ENCODE data around the gene EPS8L3. TPM values are rescaled to one million over a fixed set of nuclear protein-coding genes. Genes with fewer than 3 reads are reported as not detected.

Gene EPS8L3
- total and polyA plus RNA-seq, 9 of the 15 experiments (the other 6 are each of a cell fraction or from before 2014, with no cell fraction given): 0.09 to 0.42 (median 0.14) TPM; not detected in 5

DNA sequence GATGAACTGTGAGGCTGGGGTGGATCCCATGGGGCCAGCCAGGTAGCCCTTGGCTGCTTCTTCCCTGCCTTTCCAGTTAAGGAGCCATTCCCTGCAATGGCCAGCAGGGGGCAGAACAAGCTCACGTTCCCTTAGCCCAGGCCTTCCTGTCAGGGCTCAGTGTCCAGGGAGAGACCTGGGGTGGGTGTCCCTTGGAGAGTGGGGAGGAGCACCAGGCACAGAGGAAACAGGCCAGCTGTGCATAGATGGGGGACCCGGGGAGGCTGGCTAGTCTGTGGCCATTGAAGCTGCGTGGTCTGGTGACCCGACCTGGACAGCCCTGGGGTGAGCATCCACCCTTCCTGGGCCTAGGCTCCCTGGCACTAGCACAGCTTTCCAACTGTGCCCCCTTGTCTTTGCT lies 13.2 kb upstream of the EPS8L3 start (continued):
- no peak for TF ChIP-seq EGR1 (conservative IDR thresholded peaks at IDR 0.05)
- TF ChIP-seq DDX20 (tag; IDR thresholded peaks at IDR 0.05; ENCODE audit: low read depth): no peak
- no peak for TF ChIP-seq PATZ1 (CRISPR knock-in tag; IDR thresholded peaks at IDR 0.05; ENCODE audit: borderline replicate concordance)
- TF ChIP-seq, protein P1, sequence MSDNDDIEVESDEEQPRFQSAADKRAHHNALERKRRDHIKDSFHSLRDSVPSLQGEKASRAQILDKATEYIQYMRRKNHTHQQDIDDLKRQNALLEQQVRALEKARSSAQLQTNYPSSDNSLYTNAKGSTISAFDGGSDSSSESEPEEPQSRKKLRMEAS (CRISPR knock-in tag; IDR thresholded peaks at IDR 0.05): no peak
- no peak for TF ChIP-seq KAT2B (IDR thresholded peaks at IDR 0.05; ENCODE audit: low read depth, low read length)
- no peak for TF ChIP-seq ARNT (IDR thresholded peaks at IDR 0.05)
- TF ChIP-seq RREB1 (CRISPR knock-in tag; IDR thresholded peaks at IDR 0.05): peak; percentile 92
- no peak for TF ChIP-seq FOXK2 (conservative IDR thresholded peaks at IDR 0.05 in 1 of 2, IDR thresholded peaks at IDR 0.05 in 1 of 2; ENCODE audit: low read depth in 2 of 2)
- TF ChIP-seq WHSC1 (IDR thresholded peaks at IDR 0.05; ENCODE audit: low read length): no peak
- no peak for TF ChIP-seq ZBTB8A (IDR thresholded peaks at IDR 0.05; ENCODE audit: partially characterized antibody)
- peak; percentile 59 for TF ChIP-seq SP1 (CRISPR knock-in tag; IDR thresholded peaks at IDR 0.05)
- TF ChIP-seq ZKSCAN1 (IDR thresholded peaks at IDR 0.05; ENCODE audit: low read depth, low read length): peak; percentile 59
- TF ChIP-seq TRIM25 (IDR thresholded peaks at IDR 0.05; ENCODE audit: borderline replicate concordance): no peak
- peak; percentile 71 for TF ChIP-seq JUND (IDR thresholded peaks at IDR 0.05; ENCODE audit: borderline replicate concordance, low read depth, low read length)
- peak; percentile 68; the same call in 2 of the 3 replicates for TF ChIP-seq JUND (tag; IDR thresholded peaks at IDR 0.05; ENCODE audit: borderline replicate concordance, low read depth, low read length)
- no peak for TF ChIP-seq NELFE (IDR thresholded peaks at IDR 0.05; ENCODE audit: insufficient read depth, insufficient read length)
- no peak for TF ChIP-seq ZKSCAN3 (CRISPR knock-in tag; IDR thresholded peaks at IDR 0.05)
- TF ChIP-seq ZFPM2 (CRISPR knock-in tag; IDR thresholded peaks at IDR 0.05): no peak
- 0 out of 2 replicates have a peak, but pooled peaks have one; percentile 12 for TF ChIP-seq ARID1B (IDR thresholded peaks at IDR 0.05)
- TF ChIP-seq SOX6 (IDR thresholded peaks at IDR 0.05): no peak
- no peak for TF ChIP-seq TAF7 (tag; IDR thresholded peaks at IDR 0.05)
